Mesothelial cell of epicardium (in vitro differentiated cells): ENCODE measurements around the gene VWCE. TPM values are rescaled to one million over a fixed set of nuclear protein-coding genes. Genes with fewer than 3 reads are reported as not detected.

ENCODE experiments used
- DNase-seq, 2 experiments: peaks; one replicate each; pipeline ENCODE4 v3.0.0; 2021; ENCODE audit warnings: low spot score in 2 of 2; ENCODE audit not compliant: unreplicated experiment in 2 of 2
- H3K27ac Mint-ChIP-seq: 2 replicates; pipeline ENCODE4 v1.8.0; 2021; ENCODE audit warnings: mixed read lengths
- H3K27me3 Mint-ChIP-seq: 2 replicates; pipeline ENCODE4 v1.8.0; 2021; ENCODE audit warnings: low read depth, mixed read lengths
- H3K36me3 Mint-ChIP-seq: 2 replicates; pipeline ENCODE4 v1.8.0; 2021; ENCODE audit warnings: mixed read lengths
- H3K4me1 Mint-ChIP-seq: 2 replicates; pipeline ENCODE4 v1.8.0; 2021; ENCODE audit warnings: mixed read lengths
- H3K4me3 Mint-ChIP-seq: 2 replicates; pipeline ENCODE4 v1.8.0; 2021; ENCODE audit warnings: mild to moderate bottlenecking, moderate library complexity, mixed read lengths
- H3K9me3 Mint-ChIP-seq: 2 replicates; pipeline ENCODE4 v1.8.0; 2021; ENCODE audit warnings: mixed read lengths
- CTCF ChIP-seq: fragments of 200-600 bp; sonication (generic); IDR thresholded peaks from one replicate; pipeline ENCODE4 v1.5.0; 2021; ENCODE audit warnings: antibody characterized with exemption; ENCODE audit not compliant: unreplicated experiment
- total RNA-seq: library from RNA; stranded (reverse); gene quantifications from 3 replicates; pipeline ENCODE4 v1.2.1, GENCODE V29; 2021

VWCE gene, protein sequence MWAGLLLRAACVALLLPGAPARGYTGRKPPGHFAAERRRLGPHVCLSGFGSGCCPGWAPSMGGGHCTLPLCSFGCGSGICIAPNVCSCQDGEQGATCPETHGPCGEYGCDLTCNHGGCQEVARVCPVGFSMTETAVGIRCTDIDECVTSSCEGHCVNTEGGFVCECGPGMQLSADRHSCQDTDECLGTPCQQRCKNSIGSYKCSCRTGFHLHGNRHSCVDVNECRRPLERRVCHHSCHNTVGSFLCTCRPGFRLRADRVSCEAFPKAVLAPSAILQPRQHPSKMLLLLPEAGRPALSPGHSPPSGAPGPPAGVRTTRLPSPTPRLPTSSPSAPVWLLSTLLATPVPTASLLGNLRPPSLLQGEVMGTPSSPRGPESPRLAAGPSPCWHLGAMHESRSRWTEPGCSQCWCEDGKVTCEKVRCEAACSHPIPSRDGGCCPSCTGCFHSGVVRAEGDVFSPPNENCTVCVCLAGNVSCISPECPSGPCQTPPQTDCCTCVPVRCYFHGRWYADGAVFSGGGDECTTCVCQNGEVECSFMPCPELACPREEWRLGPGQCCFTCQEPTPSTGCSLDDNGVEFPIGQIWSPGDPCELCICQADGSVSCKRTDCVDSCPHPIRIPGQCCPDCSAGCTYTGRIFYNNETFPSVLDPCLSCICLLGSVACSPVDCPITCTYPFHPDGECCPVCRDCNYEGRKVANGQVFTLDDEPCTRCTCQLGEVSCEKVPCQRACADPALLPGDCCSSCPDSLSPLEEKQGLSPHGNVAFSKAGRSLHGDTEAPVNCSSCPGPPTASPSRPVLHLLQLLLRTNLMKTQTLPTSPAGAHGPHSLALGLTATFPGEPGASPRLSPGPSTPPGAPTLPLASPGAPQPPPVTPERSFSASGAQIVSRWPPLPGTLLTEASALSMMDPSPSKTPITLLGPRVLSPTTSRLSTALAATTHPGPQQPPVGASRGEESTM
- 6.2 to 8.7 TPM (median 8.2 TPM) in 3 replicates for total RNA-seq

DNA sequence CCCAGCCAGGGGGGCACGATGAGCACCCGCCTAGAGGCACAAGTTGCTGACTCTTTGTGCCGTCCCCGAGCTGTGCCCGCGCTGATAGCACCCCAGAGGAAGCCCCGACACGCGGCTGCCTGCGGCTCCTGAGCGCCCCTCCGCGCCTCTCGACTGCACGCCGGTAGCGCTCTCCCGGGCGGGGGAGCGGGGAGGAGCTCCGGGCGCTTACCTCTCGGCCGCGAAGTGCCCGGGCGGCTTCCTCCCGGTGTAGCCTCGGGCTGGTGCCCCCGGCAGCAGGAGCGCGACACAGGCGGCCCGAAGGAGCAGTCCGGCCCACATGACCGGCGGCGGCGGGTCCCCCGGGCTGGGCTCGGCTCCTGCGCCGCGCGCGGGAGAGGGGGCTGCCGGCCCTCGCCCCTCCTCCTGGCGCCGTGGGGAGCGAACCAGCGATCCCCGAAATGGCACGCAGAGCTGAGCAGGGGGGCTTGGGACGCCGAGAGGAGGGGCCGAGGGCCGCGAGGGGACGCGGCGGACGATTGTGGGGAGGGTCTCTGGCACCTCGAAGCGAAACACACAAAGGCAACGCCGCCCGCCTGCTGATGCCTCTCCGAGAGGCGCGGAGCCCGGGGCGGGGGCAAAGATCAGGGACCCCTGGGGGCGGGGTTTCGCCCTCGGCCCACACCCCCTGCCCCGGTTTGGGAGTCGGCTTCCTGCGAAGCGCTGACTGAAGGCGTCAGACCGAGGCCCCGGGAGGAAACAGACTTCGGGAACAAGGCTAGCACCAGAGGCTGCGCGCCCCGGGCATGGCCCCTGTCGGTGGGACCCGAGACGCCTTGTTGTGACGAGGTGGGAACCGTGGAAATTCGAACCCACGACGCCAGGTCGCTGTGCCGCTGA is at the start of gene VWCE:
VWCE (minus strand) TSS at position 600 of the 879 bp plus-strand sequence; CDS start at position 321, 279 bp downstream.
- TF ChIP-seq CTCF: no peak
- peaks cover 20% of the 10 kb centered on the region for H3K27me3 Mint-ChIP-seq
- no peak within 1 kb of the TSS for H3K27ac Mint-ChIP-seq
- peak within 1 kb of the TSS; percentile 74 for H3K4me3 Mint-ChIP-seq
- H3K36me3 Mint-ChIP-seq: peaks cover 17% of the 10 kb centered on the region
- H3K4me1 Mint-ChIP-seq: peaks cover 11% of the 10 kb centered on the region
- H3K9me3 Mint-ChIP-seq: no peaks in the 10 kb centered on the region
- peak; percentile 54 to 73 for DNase-seq

GRCh38 chr11:61343792-61344745 is 49.0 kb upstream of the VWCE start:
- no peak for DNase-seq
- Mint-ChIP-seq H3K36me3 (peaks cover 15% of the 10 kb centered on the region), H3K27ac (no peak overlapping the region), H3K27me3 (no peaks in the 10 kb centered on the region), H3K4me1 (no peaks in the 10 kb centered on the region), H3K9me3 (no peaks in the 10 kb centered on the region), H3K4me3 (no peak overlapping the region)
- no peak for TF ChIP-seq CTCF

DNA sequence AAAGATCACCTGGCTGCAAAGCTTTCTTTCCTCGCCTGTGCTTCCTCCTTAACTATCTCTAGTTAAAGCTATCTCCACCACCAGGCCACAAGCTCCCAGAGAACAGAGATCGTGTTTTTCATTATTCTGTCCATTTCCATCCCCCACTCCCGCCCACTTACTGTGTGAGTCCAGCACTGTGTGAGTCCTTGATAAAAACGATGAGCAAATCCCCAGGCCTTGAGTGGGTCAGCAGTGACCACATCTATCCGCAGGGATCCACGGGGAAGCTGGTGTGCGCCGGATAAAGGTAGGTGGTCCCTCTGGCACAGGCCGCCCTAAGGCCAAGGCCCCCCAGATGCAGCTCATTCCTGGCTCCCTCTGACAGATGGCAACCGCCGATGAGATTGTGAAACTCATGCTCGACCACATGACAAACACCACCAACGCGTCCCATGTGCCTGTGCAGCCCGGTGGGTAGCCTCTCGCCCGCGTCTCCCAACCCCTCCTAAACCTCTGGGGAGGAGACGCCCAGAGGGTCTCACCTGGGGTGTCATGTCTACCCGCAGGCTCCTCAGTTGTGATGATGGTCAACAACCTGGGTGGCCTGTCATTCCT is 47.2 kb upstream of the VWCE start:
- TF ChIP-seq CTCF: no peak
- Mint-ChIP-seq H3K36me3 (peaks cover 21% of the 10 kb centered on the region), H3K4me3 (no peak overlapping the region), H3K27ac (no peak overlapping the region), H3K4me1 (no peaks in the 10 kb centered on the region), H3K9me3 (no peaks in the 10 kb centered on the region), H3K27me3 (no peaks in the 10 kb centered on the region)
- DNase-seq: no peak

- Mint-ChIP-seq H3K4me1 (peaks cover 5% of the 10 kb centered on the region), H3K36me3 (peaks cover 21% of the 10 kb centered on the region), H3K9me3 (no peaks in the 10 kb centered on the region), H3K27me3 (no peaks in the 10 kb centered on the region), H3K4me3 (no peak overlapping the region), H3K27ac (no peak overlapping the region)
- TF ChIP-seq CTCF: no peak
- no peak for DNase-seq
Observed at GRCh38 chr11:61341706-61342105, 46.6 kb upstream of the VWCE start.
